SIG-M5 (cell line): ENCODE measurements around the gene UPK1A.
"Not testable (repeated sequence)": the region's sequence is repeated elsewhere in the genome, so short reads cannot be mapped to it uniquely, and the experiment has no call there.

Source experiments
- DNase-seq: peaks from one replicate; lab custom pipeline; 2025; lab: John Stamatoyannopoulos, UW

The UPK1A gene

GRCh38 chr19:35718345-35719041, 52.2 kb downstream of the UPK1A start:
- no peak for DNase-seq

- DNase-seq = no peak
Measured at GRCh38 chr19:35719402-35720162, 53.3 kb downstream of the UPK1A start.

GRCh38 chr19:35720163-35720524, 53.8 kb downstream of the UPK1A start:
- DNase-seq = no peak

- no peak for DNase-seq
Measured at GRCh38 chr19:35720648-35721047, 54.3 kb downstream of the UPK1A start.

GRCh38 chr19:35721374-35721773, 55.1 kb downstream of the UPK1A start:
- DNase-seq = no peak

- no peak for DNase-seq
Measured at GRCh38 chr19:35722461-35722860, 56.1 kb downstream of the UPK1A start.

- DNase-seq = no peak
Measured at GRCh38 chr19:35722897-35723296, 56.6 kb downstream of the UPK1A start.

- no peak for DNase-seq
Measured at GRCh38 chr19:35723671-35724070, 57.4 kb downstream of the UPK1A start.

- not testable (repeated sequence) for DNase-seq
Measured at GRCh38 chr19:35724132-35724531, 57.8 kb downstream of the UPK1A start.

- DNase-seq = no peak
Measured at GRCh38 chr19:35724560-35724959, 58.2 kb downstream of the UPK1A start.

- no peak for DNase-seq
Measured at GRCh38 chr19:35725216-35725861, 59.0 kb downstream of the UPK1A start.

GRCh38 chr19:35727053-35727955, 61.0 kb downstream of the UPK1A start:
- DNase-seq = no peak
